Breast epithelium (tissue), 4 donors: ENCODE results near the gene NTNG1. TPM values are rescaled to one million over a fixed set of nuclear protein-coding genes. Genes with fewer than 3 reads are reported as not detected.

ENCODE experiments used
- DNase-seq, 2 donors: peaks; one replicate each; pipeline ENCODE4 v3.0.0-alpha.2; 2019; ENCODE audit warnings: low spot score in 2 of 2
- H3K27ac ChIP-seq, 2 donors: fragments of 200-600 bp; sonication (generic) in 1 of 2; one replicate each; pipeline ENCODE4 v1.5.1; 2016 to 2019; ENCODE audit warnings: mild to moderate bottlenecking in 1 of 2
- H3K27me3 ChIP-seq, 2 donors: fragments of 200-600 bp; sonication (generic) in 1 of 2; one replicate each; pipeline versions ENCODE4 v1.5.1 to v1.6.0; 2017 to 2019; ENCODE audit warnings: control low read depth in 1 of 2, mild to moderate bottlenecking in 1 of 2
- H3K36me3 ChIP-seq: fragments of 200-600 bp; one replicate; pipeline ENCODE4 v1.5.1; 2019
- H3K4me1 ChIP-seq, 2 donors: fragments of 200-600 bp; sonication (generic); one replicate each; pipeline ENCODE4 v1.5.1; 2016 to 2019; ENCODE audit warnings: control low read depth in 1 of 2
- H3K4me3 ChIP-seq, 3 donors: fragments of 200-600 bp; sonication (generic); 1 replicate in 2 of 3; 2 replicates in 1 of 3; pipeline ENCODE4 v1.5.1; 2016 to 2019; ENCODE audit warnings: mild to moderate bottlenecking in 3 of 3, moderate library complexity in 2 of 3
- H3K9me3 ChIP-seq, 2 donors: fragments of 200-600 bp; sonication (generic) in 1 of 2; one replicate each; pipeline ENCODE4 v1.5.1; 2016 to 2019; ENCODE audit warnings: control low read depth in 1 of 2
- POLR2A ChIP-seq: fragments of 450-650 bp; IDR thresholded peaks from one replicate; pipeline ENCODE4 v1.6.1; 2016; ENCODE audit warnings: antibody characterized with exemption, mild to moderate bottlenecking, moderate library complexity
- POLR2AphosphoS5 ChIP-seq, 3 donors: sonication (generic); formaldehyde crosslinking; IDR thresholded peaks; one replicate each; pipeline ENCODE4 v1.6.1; 2017; ENCODE audit warnings: antibody characterized with exemption in 3 of 3
- intact Hi-C: fragments of 100-400 bp; cut with DNase I; formaldehyde crosslinking; loops from one replicate; pipeline ENCODE4 v1.15.1; 2023; ENCODE audit warnings: low total_unique reads
- total RNA-seq, 3 donors: library from RNA; depleted of rRNA; stranded (reverse); fragments of >200 nt; gene quantifications; one replicate each; pipeline ENCODE4 v1.1.0, GENCODE V29; 2016
- TF ChIP-seq, protein P1 (sequence below), 3 donors: fragments of 450-650 bp; IDR thresholded peaks; one replicate each; pipeline ENCODE4 v1.5.1; 2016 to 2017; ENCODE audit warnings: antibody characterized with exemption in 3 of 3, mild to moderate bottlenecking in 3 of 3, moderate library complexity in 3 of 3

NTNG1 gene
- total RNA-seq, 3 donors from 2014 or later: 0.32 to 5.7 (median 0.98) TPM

DNA sequence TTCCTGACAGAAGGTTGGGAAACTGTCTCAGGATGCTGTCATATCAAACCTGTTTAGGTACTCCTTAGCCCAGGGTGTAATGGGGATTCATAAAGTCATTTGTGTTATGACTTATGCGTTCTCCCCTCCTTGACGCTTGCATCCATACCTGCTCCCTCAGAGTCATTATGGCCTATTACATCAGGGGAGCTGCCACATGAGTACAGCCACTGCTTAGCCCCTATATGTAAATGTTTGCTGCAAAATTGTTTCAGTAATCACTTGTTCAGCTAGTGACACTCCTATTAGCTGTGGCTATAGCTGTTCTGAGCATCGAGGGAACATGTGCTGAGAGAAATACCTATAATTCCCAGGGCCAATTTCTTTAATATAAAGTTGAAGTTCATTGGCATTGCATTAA, 10.5 kb downstream of the NTNG1 start:
- TF ChIP-seq POLR2AphosphoS5 (IDR thresholded peaks at IDR 0.05): no peak
- TF ChIP-seq POLR2A: no peak
- TF ChIP-seq, protein P1, sequence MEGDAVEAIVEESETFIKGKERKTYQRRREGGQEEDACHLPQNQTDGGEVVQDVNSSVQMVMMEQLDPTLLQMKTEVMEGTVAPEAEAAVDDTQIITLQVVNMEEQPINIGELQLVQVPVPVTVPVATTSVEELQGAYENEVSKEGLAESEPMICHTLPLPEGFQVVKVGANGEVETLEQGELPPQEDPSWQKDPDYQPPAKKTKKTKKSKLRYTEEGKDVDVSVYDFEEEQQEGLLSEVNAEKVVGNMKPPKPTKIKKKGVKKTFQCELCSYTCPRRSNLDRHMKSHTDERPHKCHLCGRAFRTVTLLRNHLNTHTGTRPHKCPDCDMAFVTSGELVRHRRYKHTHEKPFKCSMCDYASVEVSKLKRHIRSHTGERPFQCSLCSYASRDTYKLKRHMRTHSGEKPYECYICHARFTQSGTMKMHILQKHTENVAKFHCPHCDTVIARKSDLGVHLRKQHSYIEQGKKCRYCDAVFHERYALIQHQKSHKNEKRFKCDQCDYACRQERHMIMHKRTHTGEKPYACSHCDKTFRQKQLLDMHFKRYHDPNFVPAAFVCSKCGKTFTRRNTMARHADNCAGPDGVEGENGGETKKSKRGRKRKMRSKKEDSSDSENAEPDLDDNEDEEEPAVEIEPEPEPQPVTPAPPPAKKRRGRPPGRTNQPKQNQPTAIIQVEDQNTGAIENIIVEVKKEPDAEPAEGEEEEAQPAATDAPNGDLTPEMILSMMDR (IDR thresholded peaks at IDR 0.05): no peak
- no peak for DNase-seq
- Histone ChIP-seq H3K27me3 (no peaks in the 10 kb centered on the region), H3K4me3 (no peak overlapping the region), H3K9me3 (no peaks in the 10 kb centered on the region), H3K4me1 (no peaks in the 10 kb centered on the region), H3K27ac (no peak overlapping the region), H3K36me3 (no peaks in the 10 kb centered on the region)
- intact Hi-C loops: no loop called here

DNA sequence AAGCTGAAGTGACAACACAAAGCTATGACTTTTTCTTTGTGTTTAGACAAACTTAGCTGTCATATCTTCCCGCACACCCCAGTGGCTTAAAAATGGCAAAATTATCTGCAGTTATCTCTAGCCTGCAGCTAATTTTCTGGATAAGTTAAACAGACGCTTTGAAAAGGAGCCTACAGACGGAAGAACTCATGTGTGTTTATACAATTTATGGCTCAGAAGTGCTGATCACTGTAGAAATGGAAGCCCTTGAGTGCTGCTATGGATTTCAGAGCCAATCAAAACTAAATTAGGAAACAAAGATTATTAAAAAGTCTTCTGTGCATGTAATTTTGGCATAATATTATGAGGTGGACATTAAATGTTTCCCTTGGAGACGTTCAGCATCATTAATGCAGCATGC, 11.6 kb downstream of the NTNG1 start:
- H3K4me3 ChIP-seq: no peak overlapping the region
- TF ChIP-seq, protein P1 (IDR thresholded peaks at IDR 0.05): no peak
- no peak for TF ChIP-seq POLR2A
- no peaks in the 10 kb centered on the region for H3K9me3 ChIP-seq
- H3K27me3 ChIP-seq: no peaks in the 10 kb centered on the region
- H3K36me3 ChIP-seq: no peaks in the 10 kb centered on the region
- DNase-seq: no peak
- intact Hi-C loops: no loop called here
- no peak overlapping the region for H3K27ac ChIP-seq
- no peaks in the 10 kb centered on the region for H3K4me1 ChIP-seq

DNA sequence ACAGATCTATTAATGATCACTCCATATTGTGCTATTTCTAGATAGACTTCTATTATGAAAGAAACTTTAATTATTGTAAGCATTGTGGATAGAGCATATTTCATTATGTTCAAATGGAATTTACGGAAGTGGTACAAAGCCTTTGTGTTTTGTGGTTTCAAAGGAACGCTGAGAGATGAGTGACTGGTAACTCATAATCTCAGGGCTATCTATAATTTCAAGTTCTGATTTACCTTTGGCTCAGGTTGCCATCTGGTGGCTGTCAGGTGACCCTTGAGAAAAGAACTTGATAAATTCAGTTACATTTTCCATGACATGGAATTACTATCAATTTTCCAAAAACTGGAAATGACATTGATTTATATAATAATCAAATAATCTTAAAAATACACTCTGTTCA, 12.2 kb downstream of the NTNG1 start:
- Histone ChIP-seq H3K27me3 (no peaks in the 10 kb centered on the region), H3K36me3 (no peaks in the 10 kb centered on the region), H3K9me3 (no peaks in the 10 kb centered on the region), H3K27ac (no peak overlapping the region), H3K4me1 (no peaks in the 10 kb centered on the region), H3K4me3 (no peak overlapping the region)
- TF ChIP-seq POLR2AphosphoS5 (IDR thresholded peaks at IDR 0.05): no peak
- TF ChIP-seq, protein P1 (IDR thresholded peaks at IDR 0.05): no peak
- TF ChIP-seq POLR2A: no peak
- intact Hi-C loops: no loop called here
- DNase-seq: no peak

DNA sequence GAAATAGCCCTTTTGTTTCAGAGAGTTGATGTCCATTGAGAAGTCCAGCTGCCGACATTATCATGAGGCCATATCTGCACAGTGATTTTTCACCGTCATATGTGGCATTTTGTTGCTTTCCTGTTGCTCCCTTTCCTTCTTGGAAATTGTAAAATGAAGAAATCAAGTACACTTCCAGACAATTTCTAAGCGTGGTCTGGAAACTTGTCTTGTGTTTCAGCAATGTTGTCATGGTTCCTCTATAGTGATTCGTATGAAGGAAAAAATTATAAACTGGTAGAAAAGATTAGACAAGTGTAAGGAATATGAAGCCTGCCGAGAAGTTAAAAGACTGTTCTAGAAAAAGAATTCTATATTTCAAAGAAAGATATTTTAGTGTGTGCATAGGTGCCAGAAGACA, 17.7 kb downstream of the NTNG1 start:
- TF ChIP-seq, protein P1 (IDR thresholded peaks at IDR 0.05): no peak
- TF ChIP-seq POLR2AphosphoS5 (IDR thresholded peaks at IDR 0.05) (no peak), POLR2A (no peak)
- no peaks in the 10 kb centered on the region for H3K27me3 ChIP-seq

DNA sequence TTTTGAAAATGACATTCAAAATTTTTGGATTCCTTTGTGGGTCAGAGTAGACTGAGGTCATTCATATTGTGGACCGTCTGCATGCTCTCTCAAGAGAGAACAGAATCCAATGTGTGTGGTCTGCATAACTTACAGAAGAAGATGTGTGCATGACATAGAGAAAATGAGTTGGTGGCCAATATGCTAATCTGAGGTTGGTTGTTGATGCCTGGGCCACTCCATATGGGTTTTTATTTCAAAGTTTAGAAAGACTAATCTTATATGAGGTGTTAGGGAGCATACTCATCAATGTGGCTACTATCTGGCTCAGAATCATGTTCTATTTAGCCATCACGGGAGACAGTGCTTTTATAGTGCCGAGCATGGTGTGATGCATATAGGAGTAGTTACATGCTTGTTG, 18.2 kb downstream of the NTNG1 start:
- Histone ChIP-seq H3K4me3 (no peak overlapping the region), H3K27me3 (no peaks in the 10 kb centered on the region), H3K9me3 (no peaks in the 10 kb centered on the region), H3K36me3 (no peaks in the 10 kb centered on the region), H3K27ac (no peak overlapping the region), H3K4me1 (no peaks in the 10 kb centered on the region)
- no peak for DNase-seq
- intact Hi-C loops: loop anchor here (5.0 kb wide), 1 partner anchor 528 kb away; no protein-coding TSS in a partner anchor
- TF ChIP-seq POLR2AphosphoS5 (IDR thresholded peaks at IDR 0.05) (no peak), POLR2A (no peak)
- TF ChIP-seq, protein P1 (IDR thresholded peaks at IDR 0.05): no peak

More for the DNA sequence above, 17.7 kb downstream of the NTNG1 start:
- intact Hi-C loops: loop anchor here (5.0 kb wide), 1 partner anchor 529 kb away; no protein-coding TSS in a partner anchor
- Histone ChIP-seq H3K27ac (no peak overlapping the region), H3K36me3 (no peaks in the 10 kb centered on the region), H3K4me3 (no peak overlapping the region), H3K4me1 (no peaks in the 10 kb centered on the region), H3K9me3 (no peaks in the 10 kb centered on the region)
- no peak for DNase-seq
